SW480 (cell line): ENCODE measurements around the gene GIMD1.
A peak's percentile ranks its signal among the peaks of the same experiment; 100 is the strongest.
"Not testable (repeated sequence)": the region's sequence is repeated elsewhere in the genome, so short reads cannot be mapped to it uniquely, and the experiment has no call there.

Experiments used
- DNase-seq: peaks from one replicate; pipeline ENCODE4 v3.0.0-alpha.2; 2016; ENCODE audit warnings: low spot score

Gene GIMD1

DNA sequence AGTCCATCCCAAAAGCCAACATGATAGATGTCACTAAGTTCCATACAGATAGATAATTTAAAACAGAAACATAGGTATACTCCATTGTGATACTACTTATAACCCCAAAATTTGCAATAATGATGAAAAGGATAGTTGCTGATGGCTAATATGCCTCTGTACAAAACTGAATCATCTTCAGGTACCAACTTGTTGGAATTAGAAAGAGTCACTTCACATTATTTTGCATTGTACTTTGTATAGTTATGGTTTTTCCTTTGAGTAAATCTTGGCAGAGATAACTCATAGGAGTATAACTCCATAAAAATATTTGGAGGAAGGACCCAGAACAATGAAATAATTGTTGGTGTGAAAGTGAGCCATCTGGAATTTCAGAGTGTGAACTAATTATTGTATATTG is 17.6 kb downstream of the GIMD1 start:
- DNase-seq, result no peak

DNA sequence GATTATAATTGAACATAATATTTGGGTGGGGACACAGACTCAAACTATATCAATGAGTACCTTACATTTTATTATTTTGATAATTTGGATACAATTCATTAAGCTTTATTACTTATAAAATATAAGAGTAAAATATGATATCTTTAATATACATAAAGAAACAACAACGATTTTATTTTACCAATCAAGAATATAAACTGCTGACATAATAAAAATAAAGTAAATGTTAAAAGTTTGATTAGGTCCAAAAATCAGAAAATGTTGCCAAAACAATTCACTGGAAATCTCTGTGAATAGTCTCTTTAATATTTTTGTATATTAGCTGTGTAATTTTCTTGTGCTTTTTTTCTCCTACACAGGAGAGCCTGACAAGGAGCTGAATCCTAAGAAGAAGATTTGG is 21.4 kb downstream of the GIMD1 start:
- no peak for DNase-seq

DNA sequence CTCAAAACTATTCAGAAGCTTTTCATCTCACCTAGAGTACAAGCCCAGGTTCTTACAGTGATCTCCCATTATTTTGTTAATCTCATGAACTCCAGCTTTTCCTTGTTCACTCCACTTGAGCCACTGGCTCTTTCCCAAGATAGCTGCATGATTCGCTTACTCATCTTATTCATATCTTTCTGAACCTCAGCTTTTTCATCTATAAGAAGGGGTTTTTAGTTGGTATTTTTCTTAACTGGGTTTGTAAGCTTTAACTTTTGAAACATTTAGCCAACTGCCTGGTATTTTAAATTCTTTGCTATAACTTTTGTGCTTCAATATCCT is 24.0 kb downstream of the GIMD1 start:
- no peak for DNase-seq

DNA sequence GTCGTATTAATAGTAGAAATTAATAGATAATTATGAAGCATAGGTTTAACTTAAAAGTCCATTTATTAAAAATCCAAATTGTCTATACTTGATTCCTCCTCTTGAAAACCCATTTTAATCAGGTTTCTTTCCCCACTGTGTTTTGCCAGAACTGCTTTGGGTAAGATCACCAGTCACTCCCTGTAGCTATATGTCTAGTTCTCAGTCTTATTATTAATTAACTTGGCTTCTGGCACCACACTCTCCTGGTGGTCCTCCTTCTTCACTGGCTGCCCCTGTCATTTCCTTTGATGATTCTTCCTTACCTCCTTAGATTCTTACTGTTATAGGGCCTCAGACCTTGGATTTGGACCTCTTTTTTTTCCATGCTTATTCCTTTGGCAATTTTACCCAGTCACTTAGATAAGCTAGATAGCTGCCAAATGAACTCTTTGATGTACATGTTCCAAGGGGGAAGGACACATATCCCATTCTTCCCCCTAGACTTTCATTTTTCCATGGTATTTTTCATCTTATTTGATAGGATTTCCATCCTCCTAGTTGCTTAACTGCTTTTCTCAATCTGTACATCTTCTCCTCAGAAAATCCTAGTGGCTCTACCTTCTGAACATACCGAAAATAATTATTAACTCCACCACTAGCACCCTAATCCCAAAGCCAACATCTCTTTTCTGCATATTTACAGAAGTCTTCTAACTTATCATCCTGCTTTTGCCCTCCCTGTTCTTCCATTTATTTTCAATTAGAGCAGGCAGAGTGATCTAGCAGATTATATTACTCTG is 24.5 kb downstream of the GIMD1 start:
- DNase-seq, result no peak

DNA sequence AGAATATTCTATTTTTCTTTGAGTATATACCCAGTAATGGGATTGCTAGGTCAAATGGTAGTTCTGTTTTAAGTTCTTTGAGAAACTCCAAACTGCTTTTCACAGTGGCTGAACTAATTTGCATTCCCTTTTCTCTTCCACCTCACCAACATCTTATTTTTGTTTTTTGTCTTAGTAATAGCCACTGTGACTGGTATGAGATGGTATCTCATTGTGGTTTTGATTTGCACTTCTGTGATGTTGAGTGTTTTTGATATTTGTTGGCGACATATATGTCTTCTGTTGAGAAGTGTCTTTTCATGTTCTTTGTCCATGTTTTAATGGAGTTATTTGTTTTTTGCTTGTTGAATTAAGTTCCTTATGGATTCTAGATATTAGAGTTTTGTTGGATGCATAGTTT is 27.8 kb downstream of the GIMD1 start:
- DNase-seq, result no peak

DNA sequence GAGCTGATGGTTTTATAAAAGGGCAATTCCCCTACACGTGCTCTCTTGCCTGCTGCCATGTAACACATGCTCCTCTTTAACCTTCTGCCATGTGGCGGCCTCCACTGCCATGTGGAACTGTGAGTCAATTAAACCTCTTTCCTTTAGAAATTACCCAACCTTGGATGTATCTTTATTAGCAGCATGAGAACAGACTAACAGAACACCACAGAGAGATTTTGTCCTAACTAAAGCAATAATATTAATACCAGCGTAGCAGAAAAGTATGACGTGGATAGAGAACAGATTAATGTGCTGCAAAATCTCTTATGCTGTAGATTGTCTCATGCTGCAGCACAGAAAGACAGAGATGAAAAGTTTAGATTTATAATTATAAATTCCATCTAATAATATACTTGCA is 29.1 kb downstream of the GIMD1 start:
- no peak for DNase-seq

DNA sequence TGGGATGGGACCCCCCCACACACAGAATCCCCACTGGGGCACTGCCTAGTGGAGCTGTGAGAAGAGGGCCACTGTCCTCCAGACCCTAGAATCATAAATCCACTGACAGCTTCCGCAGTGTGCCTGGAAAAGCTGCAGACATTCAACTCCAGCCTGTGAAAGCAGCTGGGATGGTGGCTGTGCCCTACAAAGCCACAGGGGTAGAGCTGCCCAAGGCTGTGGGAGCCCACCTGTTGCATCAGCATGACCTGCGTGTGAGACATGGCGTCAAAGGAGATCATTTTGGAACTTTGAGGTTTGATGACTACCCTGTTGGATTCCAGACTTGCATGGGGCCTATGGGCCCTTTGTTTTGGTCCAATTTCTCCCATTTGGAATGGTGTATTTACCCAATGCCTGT is 29.9 kb downstream of the GIMD1 start:
- DNase-seq, result no peak

DNA sequence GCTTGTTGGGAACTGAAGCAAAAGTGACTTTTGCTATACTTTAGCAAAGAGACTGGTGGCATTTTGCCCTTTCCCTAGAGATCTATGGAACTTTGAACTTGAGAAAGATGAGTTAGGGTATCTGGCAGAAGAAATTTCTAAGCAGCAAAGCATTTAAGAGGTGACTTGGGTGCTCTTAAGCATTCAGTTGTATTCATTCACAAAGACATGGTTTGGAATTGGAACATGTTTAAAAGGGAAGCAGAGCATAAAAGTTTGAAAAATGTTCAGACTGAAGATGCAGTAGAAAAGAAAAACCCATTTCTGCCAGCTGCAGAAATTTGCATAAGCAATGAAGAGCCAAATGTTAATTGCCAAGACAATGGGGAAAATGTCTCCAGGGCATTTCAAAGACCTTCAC is 30.7 kb downstream of the GIMD1 start:
- no peak for DNase-seq

DNA sequence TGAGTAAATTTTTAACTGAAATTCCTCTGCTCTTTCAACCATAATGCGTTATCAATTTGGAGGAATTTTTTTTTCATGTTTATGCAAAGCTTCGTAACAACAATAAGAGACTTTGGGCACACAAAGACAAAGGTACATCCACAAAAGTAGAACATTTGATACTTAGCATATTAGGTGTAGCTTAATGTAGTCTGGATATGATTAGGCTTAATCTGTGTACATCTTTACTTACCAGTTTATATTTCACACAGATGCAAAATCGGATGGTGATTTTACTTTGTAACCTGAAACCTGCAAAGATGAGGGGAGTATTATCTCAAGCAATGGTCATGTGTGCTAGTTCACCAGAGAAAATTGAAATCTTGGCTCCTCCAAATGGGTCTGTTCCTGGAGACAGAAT is 32.0 kb downstream of the GIMD1 start:
- no peak for DNase-seq

DNA sequence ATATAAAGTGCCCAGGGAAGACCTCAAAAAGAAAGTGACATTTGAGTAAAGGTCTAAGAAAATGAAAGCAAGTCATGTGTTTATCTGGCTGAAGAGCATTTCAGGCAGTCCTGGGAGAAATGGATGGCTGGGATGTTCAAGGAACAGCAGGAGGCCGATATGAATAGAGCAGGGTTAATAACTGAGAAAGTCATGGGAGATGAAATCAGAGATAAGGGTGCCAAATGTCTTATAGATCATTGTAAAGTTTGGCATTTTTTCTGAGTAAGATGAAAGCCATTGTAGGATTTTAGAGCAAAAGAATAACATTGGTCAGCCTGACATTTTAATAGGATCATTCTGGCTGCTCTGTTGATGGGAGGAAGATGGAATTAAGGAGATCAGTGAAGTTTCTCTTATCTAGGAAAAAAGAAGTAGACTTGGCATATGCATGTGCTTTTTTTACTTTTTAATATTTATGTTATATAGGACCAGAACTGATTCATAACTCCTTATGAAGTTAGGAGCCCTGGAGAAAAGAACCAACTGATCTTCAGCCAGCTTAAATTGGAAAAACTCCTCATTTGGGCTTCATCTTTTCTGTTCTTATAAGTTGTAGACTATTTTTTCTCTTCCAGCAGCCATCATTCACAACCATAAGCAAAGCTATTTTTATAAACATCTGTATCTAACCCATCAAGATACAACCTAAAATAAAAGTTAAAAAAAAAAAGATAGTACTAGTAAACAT is 33.7 kb downstream of the GIMD1 start:
- DNase-seq, result no peak

DNA sequence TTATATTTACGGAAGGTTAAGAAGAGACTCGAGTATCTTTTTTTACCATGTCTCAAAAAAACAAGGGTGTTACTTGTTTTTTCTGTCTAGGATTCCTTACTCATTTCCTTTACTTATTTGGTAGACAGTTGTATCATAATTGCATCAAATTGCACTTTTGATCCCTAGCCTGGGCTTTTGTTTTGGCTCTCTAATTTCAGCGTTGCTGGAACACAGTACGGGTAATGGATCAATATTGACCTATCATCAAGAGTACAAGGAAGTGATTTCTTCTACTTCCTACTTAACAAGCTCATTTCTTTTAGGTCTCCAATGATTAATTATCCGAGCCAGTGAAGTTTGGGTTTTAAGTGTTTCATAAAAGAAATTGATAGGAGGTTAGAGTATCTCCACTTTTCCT is 35.4 kb downstream of the GIMD1 start:
- no peak for DNase-seq

DNA sequence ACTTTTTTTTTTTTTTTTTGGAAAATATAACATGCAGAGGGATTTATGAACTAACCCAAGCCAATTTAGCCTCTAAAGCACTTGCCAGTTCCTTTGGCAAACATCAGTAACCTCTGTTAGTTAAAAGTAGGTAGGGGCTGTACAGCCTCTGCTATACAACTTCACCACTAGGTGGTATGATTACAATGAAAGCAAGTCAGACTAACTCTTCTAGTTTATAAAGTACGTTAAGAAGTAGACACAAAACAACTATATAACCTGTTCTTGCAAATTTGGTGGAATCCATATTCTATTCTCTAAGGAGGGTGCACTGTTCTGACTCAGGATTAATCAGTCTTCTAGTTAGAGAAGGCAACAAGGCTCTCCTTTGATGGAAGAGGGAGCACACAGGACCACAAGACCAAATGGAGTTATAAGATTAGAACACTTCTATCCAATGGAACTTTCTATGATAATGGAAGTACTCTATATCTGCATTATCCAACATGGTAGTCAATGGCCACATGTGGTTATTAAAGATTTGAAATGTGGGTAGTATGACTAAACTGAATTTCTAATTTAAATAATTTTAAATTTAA is 39.4 kb downstream of the GIMD1 start:
- DNase-seq, result peak; percentile 37

DNA sequence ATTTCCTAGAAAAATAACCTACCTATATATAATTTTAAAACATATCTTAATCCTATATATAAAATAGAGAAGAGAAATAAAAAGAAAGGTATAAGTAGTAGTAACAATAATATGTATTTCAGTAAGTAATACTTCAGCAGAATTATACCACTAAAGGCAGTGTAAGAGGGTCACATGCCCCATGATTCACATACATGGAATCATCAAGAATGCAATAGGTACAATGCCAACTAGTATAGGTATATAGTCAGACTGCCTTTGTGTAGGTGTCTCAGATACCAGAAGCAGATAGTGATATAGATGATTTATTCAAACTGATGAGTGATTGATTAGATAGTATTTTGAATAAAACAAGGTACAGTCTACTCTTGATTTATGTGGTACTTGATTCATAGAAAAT is 42.8 kb downstream of the GIMD1 start:
- no peak for DNase-seq

DNA sequence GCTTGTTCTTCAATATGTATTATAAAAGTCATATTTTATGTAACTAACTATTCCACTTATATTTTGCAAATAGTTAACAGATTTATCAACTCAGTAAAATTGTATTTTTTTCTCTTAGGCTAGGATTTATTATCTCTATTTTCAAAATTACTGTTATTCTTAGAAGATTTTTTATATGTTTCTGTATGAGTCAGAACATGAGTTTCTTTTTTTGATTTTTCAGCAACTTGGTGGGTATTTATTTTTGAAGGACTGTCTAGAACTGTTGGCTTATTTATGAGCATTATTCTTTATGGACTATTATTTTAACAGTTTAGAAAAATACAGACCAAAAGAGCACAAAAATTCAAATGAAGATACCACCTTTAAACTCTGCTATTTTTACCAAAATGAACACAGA is 45.5 kb downstream of the GIMD1 start:
- no peak for DNase-seq

DNA sequence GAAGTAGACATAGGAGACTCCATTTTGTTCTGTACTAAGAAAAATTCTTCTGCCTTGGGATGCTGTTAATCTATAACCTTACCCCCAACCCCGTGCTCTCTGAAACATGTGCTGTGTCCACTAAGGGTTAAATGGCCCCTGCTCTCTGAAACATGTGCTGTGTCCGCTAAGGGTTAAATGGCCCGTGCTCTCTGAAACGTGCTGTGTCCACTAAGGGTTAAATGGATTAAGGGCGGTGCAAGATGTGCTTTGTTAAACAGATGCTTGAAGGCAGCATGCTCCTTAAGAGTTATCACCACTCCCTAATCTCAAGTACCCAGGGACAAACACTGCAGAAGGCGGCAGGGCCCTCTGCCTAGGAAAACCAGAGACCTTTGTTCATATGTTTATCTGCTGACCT is 46.8 kb downstream of the GIMD1 start:
- not testable (repeated sequence) for DNase-seq

DNA sequence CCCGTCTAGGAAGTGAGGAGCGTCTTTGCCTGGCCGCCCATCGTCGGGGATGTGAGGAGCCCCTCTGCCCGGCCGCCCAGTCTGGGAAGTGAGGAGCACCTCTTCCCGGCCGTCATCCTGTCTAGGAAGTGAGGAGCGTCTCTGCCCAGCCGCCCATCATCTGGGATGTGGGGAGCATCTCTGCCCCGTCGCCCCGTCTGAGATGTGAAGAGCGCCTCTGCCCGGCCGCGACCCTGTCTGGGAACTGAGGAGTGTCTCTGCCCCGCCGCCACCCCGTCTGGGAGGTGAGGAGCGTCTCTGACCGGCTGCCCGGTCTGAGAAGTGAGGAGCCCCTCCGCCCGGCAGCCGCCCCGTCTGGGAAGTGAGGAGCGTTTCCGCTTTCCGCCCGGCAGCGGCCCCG is 47.4 kb downstream of the GIMD1 start:
- not testable (repeated sequence) for DNase-seq

DNA sequence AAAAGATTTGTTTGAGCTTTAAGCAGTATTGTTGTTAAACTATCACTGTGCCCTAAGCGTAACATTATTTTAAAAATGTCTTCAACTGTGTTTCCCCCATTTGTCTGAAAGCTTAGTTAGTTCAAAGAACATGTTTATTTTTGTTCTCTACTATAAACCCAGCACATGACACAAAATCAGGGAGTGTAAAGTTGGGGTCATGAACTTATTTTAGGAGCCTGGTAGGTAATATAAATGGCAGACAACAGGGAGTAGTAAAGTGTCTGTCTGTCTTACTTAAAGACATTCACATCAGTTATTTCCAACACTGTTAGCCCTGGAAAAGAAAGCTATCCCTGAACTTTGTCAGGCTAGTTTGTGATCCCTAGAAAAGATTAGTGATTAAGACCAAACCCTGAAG is 48.3 kb downstream of the GIMD1 start:
- no peak for DNase-seq

DNA sequence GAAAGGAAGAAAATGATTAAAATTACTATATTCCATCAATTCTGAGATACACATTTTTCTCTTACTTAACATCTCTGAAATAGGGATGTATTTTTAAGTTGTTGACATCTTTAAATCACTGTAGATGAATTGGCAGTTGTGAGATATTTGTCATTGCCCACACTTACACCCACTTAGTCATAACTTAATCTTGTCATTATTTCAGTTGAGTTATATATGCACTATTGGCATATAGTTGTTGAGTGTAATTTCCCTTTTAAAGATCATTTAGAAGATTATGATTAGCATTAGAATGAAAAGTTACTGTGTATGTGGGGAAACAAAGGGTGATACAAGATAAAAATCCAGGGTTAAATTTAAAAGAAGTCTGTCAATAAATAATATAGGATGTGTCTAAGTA is 50.1 kb downstream of the GIMD1 start:
- no peak for DNase-seq

DNA sequence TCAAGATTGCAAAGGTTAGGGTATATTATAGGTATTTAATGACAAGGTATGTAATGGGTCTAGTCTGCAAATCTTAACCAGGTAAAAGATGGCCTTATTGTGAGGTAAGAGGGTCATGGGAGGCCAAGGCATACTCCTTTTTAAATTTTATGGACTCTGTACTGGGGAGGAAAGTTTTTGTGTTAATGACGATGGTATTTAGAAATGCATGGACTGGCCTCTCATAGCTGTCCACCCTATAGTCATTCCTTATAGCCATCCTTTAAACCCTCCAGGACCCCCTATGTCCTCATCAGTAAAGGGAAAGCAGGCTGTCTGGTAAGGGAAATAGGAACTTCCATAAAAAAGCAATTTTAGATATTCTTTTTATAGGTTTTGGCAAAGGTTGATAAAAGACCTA is 50.8 kb downstream of the GIMD1 start:
- DNase-seq, result no peak

DNA sequence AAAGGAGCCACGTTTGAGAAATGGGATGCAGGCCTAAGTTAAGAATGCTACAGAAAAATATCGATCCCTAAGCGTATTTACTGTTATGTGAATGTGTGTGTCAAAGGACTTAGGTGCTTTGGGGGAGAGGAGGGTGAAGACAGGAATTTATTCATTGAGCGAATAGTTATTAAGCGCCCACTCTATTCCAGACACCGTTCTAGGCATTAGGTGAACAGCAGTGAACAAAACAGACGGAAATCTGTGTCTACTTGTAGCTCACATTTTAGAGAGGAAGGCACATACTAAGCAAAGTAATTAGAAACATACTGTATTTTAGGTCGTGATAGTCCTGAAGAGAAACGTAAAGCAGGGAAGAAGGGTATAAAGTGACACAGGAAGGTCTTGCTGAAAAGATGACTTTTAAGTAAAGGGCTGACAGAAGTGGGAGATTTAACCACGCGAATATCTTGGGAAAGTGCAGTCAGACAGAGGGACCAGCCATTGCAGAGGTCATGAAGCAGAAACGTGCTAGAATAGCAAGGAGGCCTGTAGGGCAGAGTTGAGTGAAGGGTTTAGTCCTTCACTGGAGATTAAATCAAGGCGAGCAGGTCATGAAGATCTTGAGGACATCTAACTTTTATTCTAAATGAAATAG is 51.7 kb downstream of the GIMD1 start:
- DNase-seq, result peak; percentile 1

DNA sequence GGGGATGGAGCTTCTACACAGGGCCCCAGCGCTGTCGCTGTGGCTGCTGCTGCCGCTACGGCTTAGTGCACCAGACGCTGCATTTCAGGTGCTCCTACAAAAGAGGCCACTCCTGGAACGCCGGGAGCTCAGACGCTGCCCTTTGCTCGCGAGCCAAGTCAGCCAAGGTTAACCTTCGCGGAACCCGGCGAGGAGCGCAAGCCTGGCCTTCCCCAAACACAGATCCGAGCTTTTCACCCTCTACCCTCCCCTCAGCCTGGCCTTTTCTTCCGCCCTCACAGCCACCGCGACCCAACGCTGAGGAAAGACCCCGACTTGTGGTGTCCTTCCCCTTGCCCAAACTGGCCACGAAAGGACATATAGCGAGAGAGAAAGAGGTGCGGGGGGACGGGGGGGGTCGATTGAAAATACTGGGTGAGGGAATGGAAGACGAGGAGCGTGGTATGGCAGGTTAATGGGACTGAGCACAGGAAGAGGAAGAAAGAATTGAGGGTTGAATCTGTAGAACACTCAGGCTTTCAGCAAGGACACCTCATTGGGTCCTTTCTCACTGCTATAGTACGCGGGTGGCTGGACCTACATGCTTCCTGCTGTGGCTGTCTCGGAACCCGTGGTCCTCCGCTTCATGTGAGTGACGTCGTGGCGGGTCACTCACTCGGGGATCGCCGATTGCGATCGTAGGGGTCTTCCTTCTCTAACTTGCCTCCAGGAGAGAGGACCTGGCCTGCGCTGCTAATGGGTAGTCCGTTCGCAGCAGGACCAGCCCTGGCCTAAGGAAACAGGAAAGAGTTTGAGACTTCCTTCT is 52.4 kb downstream of the GIMD1 start, which contains the start of the genes AIMP1 and TBCK:
TSS of gene AIMP1 (plus strand) at position 583 of the 805 bp plus-strand sequence. CDS start 8,460 bp downstream, outside the sequence.
TSS of gene TBCK (minus strand) at position 242 of the 805 bp plus-strand sequence. CDS start 7,249 bp downstream, outside the sequence.
- DNase-seq, result peak; percentile 84

DNA sequence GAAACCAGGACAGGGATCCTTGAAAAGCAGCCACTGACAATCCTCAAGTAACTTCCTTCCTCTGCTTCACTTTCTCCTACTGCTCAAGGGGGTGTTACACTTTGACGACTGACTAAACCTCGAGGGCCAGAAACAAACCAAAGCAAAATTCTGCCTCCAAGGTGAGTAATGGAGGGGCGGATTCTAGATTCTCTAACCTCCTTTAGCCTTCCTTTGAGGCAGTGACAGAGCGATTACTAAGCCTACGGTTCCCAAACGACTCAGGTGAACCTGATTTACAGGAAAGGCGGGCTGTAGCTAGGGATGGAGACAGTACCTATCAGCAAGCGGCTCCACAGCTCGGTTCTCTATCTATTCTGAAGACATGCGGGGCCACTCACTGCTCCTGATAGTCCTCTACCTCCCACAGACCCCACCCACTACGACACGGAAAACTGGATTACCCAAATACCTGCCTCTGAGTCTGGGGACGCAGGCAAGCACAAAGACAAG is 53.1 kb downstream of the GIMD1 start:
- DNase-seq, result peak; percentile 57
